Measurements from ENCODE around the gene BDNF. TPM values are rescaled to one million over a fixed set of nuclear protein-coding genes. Genes with fewer than 3 reads are reported as not detected.

BDNF gene
- total and polyA plus RNA-seq, 4 donors = 0.03 to 0.28 (median 0.07) TPM

GRCh38 chr11:27646051-27646818 is 54.0 kb downstream of the BDNF start:
- no peak for DNase-seq (ENCODE audit: low spot score)
- Histone ChIP-seq H3K36me3 (ENCODE audit: control insufficient read depth in 4 of 4, insufficient read depth in 3 of 4, low read depth in 1 of 4, low read length in 3 of 4) (no peaks in the 10 kb centered on the region), H3K4me3 (ENCODE audit: low read depth in 1 of 3, low read length in 3 of 3) (no peak overlapping the region), H3K4me1 (ENCODE audit: control insufficient read depth in 4 of 4, insufficient read depth in 4 of 4, low read length in 3 of 4) (no peaks in the 10 kb centered on the region), H3K9ac (ENCODE audit: low read depth in 1 of 2, low read length in 2 of 2) (no peak overlapping the region), H3K9me3 (ENCODE audit: control insufficient read depth in 4 of 4, low read length in 3 of 4) (no peaks in the 10 kb centered on the region), H3K27ac (ENCODE audit: low read depth in 1 of 2, low read length in 2 of 2) (no peak overlapping the region), H3K27me3 (ENCODE audit: control insufficient read depth in 4 of 4, insufficient read depth in 4 of 4, low read length in 3 of 4) (no peaks in the 10 kb centered on the region)
- TF ChIP-seq NR2F2 (IDR thresholded peaks at IDR 0.05) (no peak), TAF1 (conservative IDR thresholded peaks at IDR 0.05) (no peak)
- 86% methylated on average over 9 of the region's 9 CpGs for WGBS

- Histone ChIP-seq H3K36me3 (ENCODE audit: control insufficient read depth in 4 of 4, insufficient read depth in 3 of 4, low read depth in 1 of 4, low read length in 3 of 4) (no peaks in the 10 kb centered on the region), H3K4me3 (ENCODE audit: low read depth in 1 of 3, low read length in 3 of 3) (no peak overlapping the region), H3K27ac (ENCODE audit: low read depth in 1 of 2, low read length in 2 of 2) (no peak overlapping the region), H3K9me3 (ENCODE audit: control insufficient read depth in 4 of 4, low read length in 3 of 4) (no peaks in the 10 kb centered on the region), H3K27me3 (ENCODE audit: control insufficient read depth in 4 of 4, insufficient read depth in 4 of 4, low read length in 3 of 4) (no peaks in the 10 kb centered on the region), H3K9ac (ENCODE audit: low read depth in 1 of 2, low read length in 2 of 2) (no peak overlapping the region), H3K4me1 (ENCODE audit: control insufficient read depth in 4 of 4, insufficient read depth in 4 of 4, low read length in 3 of 4) (no peaks in the 10 kb centered on the region)
- no peak for DNase-seq (ENCODE audit: low spot score)
- 89% methylated on average over 2 of the region's 2 CpGs for WGBS
- TF ChIP-seq CTCF (IDR thresholded peaks at IDR 0.05; ENCODE audit: low read depth, low read length, missing input control) (no peak), EGR1 (IDR thresholded peaks at IDR 0.05; ENCODE audit: low read depth in 2 of 2) (no peak), RAD21 (IDR thresholded peaks at IDR 0.05) (no peak), REST (IDR thresholded peaks at IDR 0.05) (no peak), SP1 (IDR thresholded peaks at IDR 0.05) (no peak), JUND (IDR thresholded peaks at IDR 0.05) (no peak), HNF4A (conservative IDR thresholded peaks at IDR 0.05) (no peak), ATF3 (IDR thresholded peaks at IDR 0.05) (no peak), MAX (IDR thresholded peaks at IDR 0.05) (no peak), FOXA1 (IDR thresholded peaks at IDR 0.05) (no peak)
Measured at GRCh38 chr11:27642954-27643353, 57.3 kb downstream of the BDNF start.

GRCh38 chr11:27640954-27641353 is 59.3 kb downstream of the BDNF start:
- TF ChIP-seq ATF3 (IDR thresholded peaks at IDR 0.05) (no peak), EGR1 (IDR thresholded peaks at IDR 0.05; ENCODE audit: low read depth in 2 of 2) (no peak), GABPA (IDR thresholded peaks at IDR 0.05 in 1 of 2, conservative IDR thresholded peaks at IDR 0.05 in 1 of 2) (no peak)
- no peak for DNase-seq (ENCODE audit: low spot score)

More at GRCh38 chr11:27640954-27641353, 59.3 kb downstream of the BDNF start:
- Histone ChIP-seq H3K9ac (ENCODE audit: low read depth in 1 of 2, low read length in 2 of 2) (no peak overlapping the region), H3K27me3 (ENCODE audit: control insufficient read depth in 4 of 4, insufficient read depth in 4 of 4, low read length in 3 of 4) (no peaks in the 10 kb centered on the region), H3K4me3 (ENCODE audit: low read depth in 1 of 3, low read length in 3 of 3) (no peak overlapping the region), H3K36me3 (ENCODE audit: control insufficient read depth in 4 of 4, insufficient read depth in 3 of 4, low read depth in 1 of 4, low read length in 3 of 4) (peaks cover 0 to 2% (median 0%) of the 10 kb centered on the region in 4 donors), H3K4me1 (ENCODE audit: control insufficient read depth in 4 of 4, insufficient read depth in 4 of 4, low read length in 3 of 4) (no peaks in the 10 kb centered on the region), H3K27ac (ENCODE audit: low read depth in 1 of 2, low read length in 2 of 2) (no peak overlapping the region), H3K9me3 (ENCODE audit: control insufficient read depth in 4 of 4, low read length in 3 of 4) (no peaks in the 10 kb centered on the region)

All from liver (tissue), 9 donors.